ENCODE measurements around the gene ODAM. TPM values are rescaled to one million over a fixed set of nuclear protein-coding genes. Genes with fewer than 3 reads are reported as not detected.
"Not testable (repeated sequence)": the region's sequence is repeated elsewhere in the genome, so short reads cannot be mapped to it uniquely, and the experiment has no call there.

ODAM gene, protein sequence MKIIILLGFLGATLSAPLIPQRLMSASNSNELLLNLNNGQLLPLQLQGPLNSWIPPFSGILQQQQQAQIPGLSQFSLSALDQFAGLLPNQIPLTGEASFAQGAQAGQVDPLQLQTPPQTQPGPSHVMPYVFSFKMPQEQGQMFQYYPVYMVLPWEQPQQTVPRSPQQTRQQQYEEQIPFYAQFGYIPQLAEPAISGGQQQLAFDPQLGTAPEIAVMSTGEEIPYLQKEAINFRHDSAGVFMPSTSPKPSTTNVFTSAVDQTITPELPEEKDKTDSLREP
- polyA plus RNA-seq (ENCODE audit: insufficient read length in 4 of 4) = 1 to 10 TPM in 3 of 4 donors, under 1 TPM in 1; 0.65 to 1.9 (median 1.3) TPM

DNA sequence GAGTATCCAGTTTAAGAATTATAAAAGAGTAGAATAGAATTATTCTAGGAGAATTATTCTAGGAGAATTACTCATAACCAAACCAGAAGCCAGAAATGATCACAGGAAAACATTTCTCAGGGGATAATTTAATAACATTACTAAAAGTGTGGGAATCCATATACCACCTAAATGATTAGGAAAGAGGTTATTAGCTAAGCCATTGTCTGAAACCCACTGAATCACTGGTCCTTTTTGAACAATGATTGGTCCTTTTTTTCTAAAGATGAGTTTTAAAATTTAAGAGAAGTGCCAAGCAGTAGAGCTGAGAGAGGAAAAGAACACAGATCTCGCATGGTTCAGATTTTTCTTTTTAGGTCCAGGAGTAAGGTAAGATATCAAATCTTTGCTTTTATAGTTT lies at the start of gene ODAM:
Gene ODAM (plus strand): TSS at position 301 of the 400 bp plus-strand sequence. CDS start 819 bp downstream, outside the sequence.
- no peak for DNase-seq (ENCODE audit: low read depth in 4 of 4, low spot score in 3 of 4)

DNA sequence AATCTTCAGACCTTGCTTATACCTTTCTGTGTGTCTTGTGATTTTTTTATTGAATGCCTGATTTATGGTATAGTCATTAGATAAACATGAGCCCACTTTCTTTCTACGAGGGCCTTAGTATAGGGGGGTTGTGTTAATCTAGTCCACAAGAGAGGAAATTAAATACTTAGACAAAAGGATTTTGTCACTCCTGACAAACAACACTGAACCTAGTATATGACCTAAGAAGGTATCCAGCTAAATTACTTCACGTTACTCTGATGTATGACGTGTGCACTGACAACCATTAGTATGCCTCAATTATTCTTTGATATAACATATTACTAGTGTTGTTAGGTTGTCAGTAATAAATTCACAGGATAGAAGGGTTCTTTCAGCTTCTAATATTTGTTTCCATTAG lies 44.3 kb upstream of the ODAM start:
- no peak for DNase-seq (ENCODE audit: low read depth in 4 of 4, low spot score in 3 of 4)

DNA sequence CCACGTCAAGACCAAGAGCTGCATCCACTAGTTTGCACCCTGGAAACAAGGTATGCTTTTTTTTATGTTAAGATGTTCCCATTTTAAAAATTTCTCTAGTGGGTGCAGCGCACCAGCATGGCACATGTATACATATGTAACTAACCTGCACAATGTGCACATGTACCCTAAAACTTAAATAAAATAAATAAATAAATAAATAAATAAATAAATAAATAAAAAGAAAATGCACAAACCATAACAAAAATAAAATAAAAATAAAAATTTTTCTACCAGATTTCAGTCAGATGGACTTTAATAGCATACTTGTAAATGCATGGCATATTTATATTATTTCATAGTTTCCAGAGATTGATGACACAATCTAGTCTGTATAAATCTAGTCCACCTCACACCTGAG lies 43.4 kb upstream of the ODAM start:
- DNase-seq (ENCODE audit: low read depth in 4 of 4, low spot score in 3 of 4) = no peak

DNA sequence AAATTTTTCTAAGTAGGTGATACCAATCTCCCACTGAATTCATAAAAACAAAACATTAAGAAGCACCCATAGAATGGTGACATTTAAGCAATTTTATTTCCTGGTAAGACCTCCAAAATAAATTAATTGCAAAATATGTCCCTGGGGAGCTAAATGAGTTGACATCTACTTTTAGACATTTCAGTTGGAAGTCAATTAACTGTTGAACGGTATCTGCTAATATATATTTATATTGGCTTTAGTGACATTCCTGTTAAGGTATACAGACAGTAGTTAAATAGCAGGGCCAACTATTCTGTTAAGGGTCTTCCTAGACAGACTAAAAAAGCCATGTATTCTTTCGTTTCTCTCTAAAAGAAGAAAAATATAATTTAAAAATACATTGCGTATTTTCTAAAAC lies 41.6 kb upstream of the ODAM start, which contains the start of gene PRR27:
Gene PRR27 (plus strand): TSS at position 301 of the 400 bp plus-strand sequence. CDS start 139 bp downstream, outside the sequence.
- DNase-seq (ENCODE audit: low read depth in 4 of 4, low spot score in 3 of 4) = no peak

DNA sequence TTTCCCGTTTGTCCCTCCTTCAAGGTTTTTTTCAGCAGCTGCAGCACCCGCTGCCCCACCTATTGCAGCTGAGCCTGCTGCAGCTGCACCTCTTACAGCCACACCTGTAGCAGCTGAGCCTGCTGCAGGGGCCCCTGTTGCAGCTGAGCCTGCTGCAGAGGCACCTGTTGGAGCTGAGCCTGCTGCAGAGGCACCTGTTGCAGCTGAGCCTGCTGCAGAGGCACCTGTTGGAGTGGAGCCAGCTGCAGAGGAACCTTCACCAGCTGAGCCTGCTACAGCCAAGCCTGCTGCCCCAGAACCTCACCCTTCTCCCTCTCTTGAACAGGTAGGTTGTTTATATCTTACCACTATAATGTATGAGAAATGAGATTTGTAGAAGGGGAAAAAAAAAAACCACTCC lies 36.9 kb upstream of the ODAM start:
- no peak for DNase-seq (ENCODE audit: low read depth in 4 of 4, low spot score in 3 of 4)

DNA sequence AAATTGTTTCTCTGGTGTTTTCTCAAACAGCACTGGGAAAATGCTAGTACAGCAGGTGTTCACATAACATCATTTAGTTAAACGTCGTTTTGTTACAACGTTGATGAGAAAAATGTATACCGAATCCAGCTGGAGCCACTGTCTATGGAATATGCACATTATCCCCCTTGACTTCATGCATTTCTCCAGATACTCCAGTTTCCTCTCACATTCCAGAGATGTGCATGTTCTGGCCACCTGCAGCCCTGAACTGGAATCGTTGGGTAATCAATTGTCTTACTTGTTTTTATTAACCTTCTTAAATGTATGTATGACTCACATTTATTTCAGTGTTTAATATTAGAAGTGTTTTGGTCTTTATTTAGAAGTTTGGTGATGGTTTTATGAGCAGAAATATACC lies 18.4 kb upstream of the ODAM start:
- DNase-seq (ENCODE audit: low read depth in 4 of 4, low spot score in 3 of 4) = no peak

DNA sequence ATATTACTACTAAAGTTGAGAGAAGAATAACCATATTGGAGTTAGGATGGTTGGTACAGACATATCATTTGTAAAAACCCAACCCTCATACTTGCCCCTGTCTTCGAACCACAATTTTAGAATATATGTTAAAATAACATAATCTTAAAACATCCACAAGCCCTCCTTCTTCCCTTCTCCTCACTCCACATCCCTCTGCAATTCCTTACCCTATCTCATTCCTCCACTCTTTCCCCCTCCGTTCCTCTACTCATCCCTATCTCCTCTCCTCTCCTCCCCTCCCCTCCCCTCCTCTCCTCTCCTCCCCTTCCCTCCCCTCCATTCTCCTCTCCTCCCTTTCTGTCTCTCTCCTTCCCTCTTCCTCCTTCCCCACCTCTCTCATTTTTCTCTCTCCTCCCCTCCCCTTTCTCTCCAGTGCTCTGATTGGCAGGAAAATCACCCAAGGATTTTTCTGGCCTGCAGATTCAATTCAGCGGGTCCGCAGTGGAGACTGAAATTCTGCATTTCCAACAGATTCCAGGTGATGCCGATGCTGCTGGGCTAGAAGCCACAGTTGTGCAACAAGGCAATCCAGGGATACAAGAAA lies 17.4 kb upstream of the ODAM start:
- DNase-seq (ENCODE audit: low read depth in 4 of 4, low spot score in 3 of 4) = no peak

DNA sequence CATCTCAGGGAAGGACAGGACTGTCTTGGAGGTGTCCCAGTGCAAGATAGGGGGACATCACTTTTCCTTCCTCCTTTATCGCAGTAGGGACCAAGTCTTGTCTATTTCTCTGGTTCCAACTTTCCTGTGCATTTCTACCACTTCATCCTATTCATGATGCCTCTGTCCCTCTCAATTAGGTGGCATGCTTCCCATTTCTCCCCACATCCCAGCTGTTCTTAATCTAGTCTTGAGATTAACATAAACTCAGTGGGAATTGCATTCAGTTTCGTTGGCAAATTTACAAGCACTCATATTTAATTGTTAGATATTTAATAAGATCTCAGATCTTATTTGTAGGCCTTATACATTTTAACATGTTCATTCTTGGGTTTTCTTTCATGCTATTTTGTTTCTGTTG lies 15.7 kb upstream of the ODAM start:
- no peak for DNase-seq (ENCODE audit: low read depth in 4 of 4, low spot score in 3 of 4)

DNA sequence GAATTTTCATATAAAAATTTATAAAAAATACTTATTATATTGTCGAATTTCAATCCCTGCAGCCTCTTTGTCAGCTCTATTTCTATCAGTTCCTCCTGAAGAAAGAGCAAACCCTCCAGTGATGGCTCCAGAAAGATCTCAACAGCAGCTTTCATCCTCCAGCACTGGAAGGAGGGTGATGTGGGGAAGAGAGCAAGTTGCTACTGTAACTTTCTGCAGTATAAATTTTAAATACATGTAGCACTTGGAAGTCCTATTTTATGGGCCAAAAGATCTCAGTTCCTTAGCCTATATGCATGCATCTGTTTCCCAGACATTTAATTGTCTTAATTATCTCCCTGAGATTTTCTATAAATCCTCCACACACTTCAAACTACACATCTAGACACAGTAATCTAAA lies 13.7 kb upstream of the ODAM start:
- DNase-seq (ENCODE audit: low read depth in 4 of 4, low spot score in 3 of 4) = no peak

DNA sequence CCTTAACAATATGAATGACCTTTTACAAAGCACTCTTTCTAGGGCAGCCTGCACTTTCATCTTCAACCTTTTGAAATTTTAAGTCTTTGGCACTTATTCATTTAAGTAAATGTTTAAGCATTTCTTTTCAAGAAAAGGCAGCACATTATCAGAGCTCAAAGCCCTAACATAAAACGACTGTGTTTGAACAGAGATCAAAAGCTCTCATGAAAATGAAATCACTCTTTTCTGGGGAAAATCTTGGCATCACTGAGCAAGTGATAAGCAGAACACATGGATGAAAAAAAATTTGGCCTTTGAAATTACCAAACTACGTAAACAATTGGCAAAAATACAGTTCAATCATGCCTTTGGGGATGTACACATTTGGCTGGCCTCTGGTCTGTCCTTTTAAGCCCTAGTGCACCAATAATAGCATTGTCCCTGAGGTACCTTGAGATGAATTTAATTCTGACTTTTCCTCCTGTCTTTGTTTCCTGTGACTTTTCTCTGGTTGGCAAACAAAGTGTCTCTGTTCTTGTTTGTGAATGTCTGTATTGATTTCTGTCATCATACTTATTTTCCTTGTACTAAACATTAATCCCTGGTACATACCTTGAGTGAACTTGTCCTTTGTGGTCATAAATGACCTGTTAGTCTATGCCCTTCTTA lies 12.9 kb upstream of the ODAM start:
- DNase-seq (ENCODE audit: low read depth in 4 of 4, low spot score in 3 of 4) = no peak

DNA sequence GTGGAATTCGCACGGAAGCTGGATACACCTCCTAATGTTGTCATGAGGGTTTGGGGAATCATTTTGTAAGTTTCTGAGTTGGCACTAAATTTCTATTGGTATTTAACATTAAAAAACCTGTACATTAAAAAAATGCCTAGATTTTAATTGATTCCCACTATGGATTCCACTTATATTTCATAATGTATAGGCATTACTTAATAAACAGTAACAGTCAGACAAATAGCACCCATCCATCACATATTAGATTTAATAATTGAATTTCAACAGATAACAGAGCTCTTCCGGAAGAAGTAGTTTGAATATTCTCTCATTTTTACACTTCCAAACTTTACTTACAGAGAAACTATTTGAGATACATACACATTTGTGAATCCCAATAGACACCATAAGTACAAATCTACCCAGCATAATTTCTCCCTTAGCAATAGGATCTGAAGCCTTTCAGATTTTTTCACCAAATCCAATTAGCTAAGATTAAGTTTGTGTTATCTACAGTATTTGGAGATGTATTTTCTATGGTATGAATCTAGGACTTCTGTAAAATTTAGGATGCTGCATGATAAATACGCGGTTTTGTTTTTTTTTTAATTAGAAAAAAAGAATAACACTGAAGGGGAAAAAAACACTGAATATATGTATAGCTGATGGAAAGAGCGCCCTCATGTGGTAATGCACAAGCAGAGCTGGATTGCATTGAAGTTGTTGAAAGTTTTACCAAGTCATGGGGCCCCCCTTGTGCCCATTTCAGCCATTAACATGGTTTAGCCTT lies 12.2 kb upstream of the ODAM start:
- DNase-seq (ENCODE audit: low read depth in 4 of 4, low spot score in 3 of 4) = peak in 1 of 4 donors; percentile 38

DNA sequence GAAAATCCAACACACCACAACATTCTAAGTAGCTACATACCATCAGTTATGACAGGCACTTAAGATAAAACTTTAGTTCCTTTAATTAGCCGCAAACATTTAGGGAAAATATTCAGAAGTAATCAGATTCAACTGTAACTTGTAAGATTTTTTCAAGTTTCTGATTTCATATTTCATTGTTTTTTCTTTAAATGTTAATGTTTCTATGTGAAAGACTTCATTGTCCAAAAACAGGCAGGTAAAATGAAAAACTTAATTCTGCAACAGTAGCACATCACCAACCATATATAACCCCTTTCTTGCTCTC lies 11.6 kb upstream of the ODAM start:
- DNase-seq (ENCODE audit: low read depth in 4 of 4, low spot score in 3 of 4) = no peak

DNA sequence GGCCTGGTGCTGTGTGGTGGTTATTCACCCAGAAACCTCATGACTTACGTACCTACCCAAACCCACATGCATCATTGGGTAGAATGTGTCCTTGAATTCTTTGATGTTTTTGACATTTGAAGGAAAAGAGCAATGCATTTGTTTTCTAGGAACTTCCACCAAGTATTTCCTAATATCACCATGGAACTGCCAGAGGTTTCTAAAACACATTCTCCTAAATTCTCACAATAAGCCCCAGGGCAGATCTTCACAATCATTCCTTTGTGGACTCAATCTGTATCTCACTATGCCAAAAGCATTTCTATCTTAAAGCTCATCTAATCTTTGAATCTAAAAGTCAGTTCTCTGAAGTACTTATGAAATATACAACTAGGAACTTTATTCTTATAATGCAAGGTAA lies 8.3 kb upstream of the ODAM start:
- no peak for DNase-seq (ENCODE audit: low read depth in 4 of 4, low spot score in 3 of 4)

DNA sequence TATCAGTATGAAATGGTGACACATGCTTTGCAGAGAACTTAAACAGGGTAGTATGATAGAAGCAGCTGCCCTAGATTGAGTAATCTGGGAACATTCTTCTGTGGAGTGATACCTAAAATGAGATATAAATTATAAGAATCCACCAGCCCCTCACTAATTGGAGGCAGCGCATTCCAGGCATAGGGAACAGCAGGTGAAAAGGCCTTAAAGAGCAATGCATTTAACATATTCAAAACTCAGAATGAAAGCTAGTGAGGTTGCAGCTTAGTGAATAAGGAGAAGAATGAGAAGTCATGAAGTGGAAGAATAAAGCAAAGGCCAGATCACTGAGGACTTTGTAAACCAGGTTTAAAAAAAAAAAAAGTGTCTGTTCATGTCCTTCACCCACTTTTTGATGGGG lies 4.9 kb upstream of the ODAM start:
- no peak for DNase-seq (ENCODE audit: low read depth in 4 of 4, low spot score in 3 of 4)

DNA sequence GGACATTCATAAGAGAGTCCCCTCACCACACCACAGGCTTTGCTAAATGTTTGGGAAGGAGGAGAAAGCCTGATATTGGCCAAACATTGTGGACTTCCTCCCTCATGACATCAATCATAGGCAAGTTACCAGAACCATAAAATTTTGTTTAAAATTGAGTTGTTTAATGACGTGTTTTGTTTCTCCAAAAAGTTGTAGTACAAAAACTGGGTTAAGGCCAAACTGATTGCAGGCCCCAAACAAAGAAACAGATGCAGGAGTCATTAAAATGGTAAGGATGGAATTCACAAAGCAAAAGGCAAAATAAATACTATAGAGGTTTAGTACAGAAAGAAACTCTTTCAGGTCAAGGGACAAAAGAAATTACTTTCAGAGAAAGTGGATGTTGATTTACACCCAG lies 3.9 kb upstream of the ODAM start:
- no peak for DNase-seq (ENCODE audit: low read depth in 4 of 4, low spot score in 3 of 4)

DNA sequence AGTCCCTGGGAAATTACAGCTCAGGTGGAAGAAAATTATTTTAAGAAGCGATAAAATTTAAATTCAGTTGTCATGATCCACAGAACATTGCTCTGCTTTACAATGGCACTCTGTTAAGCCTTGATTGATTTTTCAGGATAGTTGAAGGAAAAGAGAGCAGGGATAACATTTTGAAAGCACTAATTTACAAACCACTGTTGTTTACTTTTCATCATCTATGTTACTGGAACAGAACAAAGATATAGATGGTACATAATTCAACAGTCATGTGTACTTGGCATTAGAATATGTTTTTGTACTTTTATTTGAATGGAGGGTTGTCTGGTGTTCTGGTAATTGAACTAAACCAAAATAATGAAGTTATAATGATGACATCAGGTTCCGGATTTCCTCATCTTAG lies 2.6 kb upstream of the ODAM start:
- DNase-seq (ENCODE audit: low read depth in 4 of 4, low spot score in 3 of 4) = no peak

DNA sequence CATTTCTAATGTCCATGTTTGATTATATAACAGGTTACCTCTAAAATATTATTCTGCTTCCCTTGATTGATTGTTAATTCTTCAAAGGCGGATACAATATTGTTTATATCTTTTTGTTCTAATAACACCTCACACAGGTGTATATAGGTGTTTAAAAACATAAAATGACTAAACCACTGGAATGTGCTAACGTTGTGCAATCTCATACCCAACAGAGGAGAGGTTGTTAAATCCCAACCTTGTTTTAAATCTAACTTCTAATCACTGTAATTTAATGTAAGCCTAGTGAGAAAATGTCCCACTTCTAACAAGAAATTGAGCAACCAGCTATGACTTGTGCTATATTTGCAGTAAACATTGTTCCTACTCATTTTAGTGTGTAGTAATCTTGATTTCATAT lies 1.3 kb downstream of the ODAM start:
- DNase-seq (ENCODE audit: low read depth in 4 of 4, low spot score in 3 of 4) = no peak

DNA sequence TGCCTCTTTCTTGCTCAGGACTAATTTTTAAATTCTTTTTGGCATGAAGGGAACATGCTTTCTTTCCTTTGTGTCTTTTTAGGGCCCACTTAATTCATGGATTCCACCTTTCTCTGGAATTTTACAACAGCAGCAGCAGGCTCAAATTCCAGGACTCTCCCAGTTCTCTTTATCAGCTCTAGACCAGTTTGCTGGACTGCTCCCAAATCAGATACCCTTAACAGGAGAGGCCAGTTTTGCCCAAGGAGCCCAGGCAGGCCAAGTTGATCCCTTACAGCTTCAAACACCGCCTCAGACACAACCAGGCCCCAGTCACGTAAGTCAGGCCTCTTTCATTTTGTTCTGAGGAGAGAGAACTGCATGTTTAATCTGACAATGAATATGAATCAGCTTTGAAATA lies 2.3 kb downstream of the ODAM start:
- no peak for DNase-seq (ENCODE audit: low read depth in 4 of 4, low spot score in 3 of 4)

DNA sequence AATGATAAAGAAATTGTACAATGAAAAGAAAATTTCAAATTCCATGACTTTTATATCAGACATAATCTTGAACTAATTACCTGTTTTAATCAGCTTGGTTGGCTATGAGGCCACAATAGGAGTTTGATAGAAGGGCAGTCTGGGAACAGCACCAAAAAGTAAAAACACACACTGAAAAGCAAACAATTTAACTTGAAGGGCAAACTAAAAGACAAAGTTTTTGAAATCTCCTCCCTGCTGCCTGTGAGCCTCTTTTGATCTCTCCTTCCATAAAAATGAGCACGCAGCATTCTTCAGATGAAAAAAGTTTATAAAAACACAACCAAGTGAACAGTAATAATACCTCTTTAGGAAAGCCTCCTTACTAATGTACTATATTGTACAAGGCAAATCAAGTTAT lies 8.1 kb downstream of the ODAM start:
- DNase-seq (ENCODE audit: low read depth in 4 of 4, low spot score in 3 of 4) = no peak

DNA sequence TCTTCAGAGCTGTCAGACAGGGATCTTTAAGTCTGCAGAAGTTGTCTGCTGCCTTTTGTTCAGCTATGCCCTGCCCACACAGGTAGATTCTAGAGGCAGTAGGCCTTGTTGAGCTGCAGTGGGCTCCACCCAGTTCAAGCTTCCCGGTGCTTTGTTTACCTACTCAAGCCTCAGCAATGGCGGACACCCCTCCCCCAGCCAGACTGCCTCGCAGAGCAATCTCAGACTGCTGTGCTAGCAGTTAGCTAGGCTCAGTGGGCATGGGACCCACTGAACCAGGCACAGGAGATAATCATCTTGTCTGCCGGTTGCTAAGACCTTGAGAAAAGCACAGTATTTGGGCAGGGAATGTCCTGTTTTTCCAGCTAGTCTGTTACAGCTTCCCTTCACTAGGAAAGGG lies 17.2 kb downstream of the ODAM start:
- DNase-seq (ENCODE audit: low read depth in 4 of 4, low spot score in 3 of 4) = not testable (repeated sequence)

DNA sequence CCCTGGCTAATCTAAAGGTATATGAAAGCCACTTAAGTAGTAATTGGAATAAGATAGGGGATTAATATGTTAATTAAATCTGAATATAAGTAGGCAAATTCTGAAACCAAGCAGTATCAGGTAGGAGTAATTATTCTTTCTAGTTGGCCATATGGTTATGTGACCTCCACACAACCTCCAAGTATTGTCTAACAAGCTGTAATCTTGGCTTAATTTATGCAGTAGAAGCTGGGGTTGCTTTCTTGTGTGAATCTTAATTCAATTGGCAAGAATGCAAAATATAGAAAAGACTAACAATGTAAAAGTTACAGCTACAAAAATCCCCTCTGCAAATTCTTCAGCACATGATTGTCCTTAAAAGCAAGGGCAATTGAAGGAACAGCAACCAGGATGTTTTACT lies 20.6 kb downstream of the ODAM start:
- DNase-seq (ENCODE audit: low read depth in 4 of 4, low spot score in 3 of 4) = not testable (repeated sequence)
